GM12874 (cell line): ENCODE data around the gene RPS2.

Experiments
- TF ChIP-seq, protein P1 (sequence below): IDR thresholded peaks from 2 replicates; pipeline ENCODE4 v1.5.1; 2011; ENCODE audit warnings: low read depth, mild to moderate bottlenecking, control low read depth, low read length, moderate library complexity; ENCODE audit not compliant: insufficient read depth

RPS2 gene

DNA sequence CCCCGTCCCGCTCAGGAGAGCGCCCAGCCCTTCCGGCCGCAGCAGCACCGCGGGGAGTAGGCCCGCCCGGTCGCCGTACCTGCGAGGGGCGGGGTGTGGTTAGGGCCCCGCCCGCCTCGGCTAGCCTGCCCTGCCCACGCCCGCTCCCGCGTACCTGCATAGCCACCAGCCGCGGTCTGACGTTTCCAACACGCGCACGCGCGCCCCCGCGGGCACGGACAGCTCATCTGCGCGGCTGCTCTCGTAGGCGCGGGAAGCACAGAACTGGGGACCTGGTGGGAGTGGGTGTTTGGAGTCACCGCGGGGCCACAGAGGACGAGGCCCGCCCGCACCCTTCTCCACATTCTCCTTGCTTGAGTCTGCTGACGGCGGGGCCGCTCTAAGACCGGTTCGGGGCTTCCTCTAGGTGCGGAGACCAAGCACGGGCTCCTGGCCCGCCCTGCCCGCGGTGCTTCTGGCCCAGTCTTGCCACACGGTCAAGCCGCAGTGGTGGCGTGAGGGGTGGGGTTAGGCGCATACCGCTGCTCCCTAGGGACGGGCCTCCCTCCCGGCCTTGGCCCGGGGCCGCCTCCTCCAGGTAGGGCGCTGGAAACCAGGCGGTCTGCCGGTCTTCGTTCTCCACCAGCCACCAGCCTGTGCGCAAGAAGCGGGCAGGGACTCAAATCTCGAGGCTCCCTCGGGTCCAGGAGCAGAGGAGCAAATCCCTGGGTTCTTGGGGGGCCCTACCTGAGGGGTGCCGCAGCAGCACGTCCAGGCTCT is 14.8 kb upstream of the RPS2 start:
- TF ChIP-seq, protein P1, sequence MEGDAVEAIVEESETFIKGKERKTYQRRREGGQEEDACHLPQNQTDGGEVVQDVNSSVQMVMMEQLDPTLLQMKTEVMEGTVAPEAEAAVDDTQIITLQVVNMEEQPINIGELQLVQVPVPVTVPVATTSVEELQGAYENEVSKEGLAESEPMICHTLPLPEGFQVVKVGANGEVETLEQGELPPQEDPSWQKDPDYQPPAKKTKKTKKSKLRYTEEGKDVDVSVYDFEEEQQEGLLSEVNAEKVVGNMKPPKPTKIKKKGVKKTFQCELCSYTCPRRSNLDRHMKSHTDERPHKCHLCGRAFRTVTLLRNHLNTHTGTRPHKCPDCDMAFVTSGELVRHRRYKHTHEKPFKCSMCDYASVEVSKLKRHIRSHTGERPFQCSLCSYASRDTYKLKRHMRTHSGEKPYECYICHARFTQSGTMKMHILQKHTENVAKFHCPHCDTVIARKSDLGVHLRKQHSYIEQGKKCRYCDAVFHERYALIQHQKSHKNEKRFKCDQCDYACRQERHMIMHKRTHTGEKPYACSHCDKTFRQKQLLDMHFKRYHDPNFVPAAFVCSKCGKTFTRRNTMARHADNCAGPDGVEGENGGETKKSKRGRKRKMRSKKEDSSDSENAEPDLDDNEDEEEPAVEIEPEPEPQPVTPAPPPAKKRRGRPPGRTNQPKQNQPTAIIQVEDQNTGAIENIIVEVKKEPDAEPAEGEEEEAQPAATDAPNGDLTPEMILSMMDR = no peak

DNA sequence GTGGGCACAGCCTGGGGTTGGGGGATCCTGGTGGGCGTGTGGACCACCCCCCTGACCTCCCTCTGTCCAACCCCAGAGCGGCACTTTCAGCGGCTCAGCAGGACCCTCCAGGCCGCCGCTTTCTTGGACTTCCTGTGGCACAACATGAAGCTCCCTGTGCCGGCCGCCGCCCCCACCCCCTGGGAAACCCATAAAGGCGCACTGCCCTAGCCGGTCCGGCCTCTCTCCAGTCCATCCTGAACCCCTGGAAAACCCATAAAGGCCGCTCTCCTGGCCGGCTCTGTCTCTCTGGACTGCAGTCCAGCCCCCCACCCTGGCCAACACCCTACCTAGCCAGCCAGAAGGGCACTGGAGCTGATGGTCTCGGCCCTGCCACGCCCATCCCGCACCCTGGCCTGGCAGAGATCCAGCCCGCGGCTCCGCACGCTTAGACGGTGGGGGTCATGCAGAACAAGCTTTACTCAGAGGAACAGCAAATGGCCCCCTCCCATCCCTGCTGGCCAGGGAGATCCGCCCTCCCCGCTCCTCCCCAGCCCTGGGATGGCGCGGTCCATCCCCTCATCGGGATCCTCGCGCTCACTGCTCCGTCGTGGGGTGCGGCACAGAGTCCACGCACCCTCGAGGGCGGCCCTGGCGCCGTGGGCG is 14.0 kb upstream of the RPS2 start:
- TF ChIP-seq, protein P1 = no peak

DNA sequence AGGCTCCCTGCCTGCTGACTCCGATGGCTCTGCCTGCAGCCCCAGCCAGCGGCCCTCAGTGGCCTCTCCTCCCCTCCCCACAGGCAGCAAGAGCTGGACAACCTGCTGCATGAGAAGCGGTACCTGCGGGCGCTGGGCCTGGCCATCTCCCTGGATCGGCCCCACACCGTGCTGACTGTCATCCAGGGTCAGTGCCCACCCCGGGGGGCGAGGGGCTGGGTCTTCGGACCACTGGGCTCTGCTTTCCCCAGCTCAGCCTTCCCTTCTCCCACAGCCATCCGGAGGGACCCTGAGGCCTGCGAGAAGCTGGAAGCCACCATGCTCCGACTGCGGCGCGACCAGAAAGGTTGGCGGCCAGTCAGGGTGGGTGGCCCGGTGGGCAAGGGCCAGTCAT is 13.2 kb upstream of the RPS2 start:
- TF ChIP-seq, protein P1 = no peak

DNA sequence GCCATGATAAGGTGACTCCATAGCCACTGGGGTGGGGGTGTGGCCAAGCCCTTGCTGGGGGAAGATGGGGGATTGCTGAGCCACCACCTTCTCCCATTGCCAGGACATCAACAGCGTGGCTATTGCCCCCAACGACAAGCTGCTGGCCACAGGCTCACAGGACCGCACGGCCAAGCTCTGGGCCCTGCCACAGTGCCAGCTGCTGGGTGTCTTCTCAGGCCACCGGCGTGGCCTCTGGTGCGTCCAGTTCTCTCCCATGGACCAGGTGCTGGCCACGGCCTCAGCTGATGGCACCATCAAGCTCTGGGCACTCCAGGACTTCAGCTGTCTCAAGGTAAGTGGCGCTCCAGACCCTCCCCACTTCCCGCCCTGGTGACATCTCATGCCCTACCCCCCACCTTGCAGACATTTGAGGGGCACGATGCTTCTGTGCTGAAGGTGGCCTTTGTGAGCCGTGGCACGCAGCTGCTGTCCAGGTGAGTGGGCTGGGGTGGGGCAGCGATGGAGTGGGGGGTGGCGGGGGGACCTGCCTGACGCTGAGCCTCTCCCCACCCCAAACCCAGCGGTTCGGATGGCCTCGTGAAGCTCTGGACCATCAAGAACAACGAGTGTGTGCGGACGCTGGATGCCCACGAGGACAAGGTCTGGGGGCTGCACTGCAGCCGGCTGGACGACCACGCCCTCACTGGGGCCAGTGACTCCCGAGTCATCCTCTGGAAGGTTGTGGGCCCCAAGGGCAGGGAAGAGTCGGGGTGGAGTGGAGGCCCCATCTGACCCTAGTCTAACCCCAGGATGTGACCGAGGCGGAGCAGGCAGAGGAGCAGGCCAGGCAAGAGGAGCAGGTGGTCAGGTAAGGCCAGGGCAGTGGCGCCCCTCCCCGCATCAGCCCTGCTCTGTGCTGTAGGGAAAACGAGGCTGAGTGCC is 12.6 kb upstream of the RPS2 start:
- TF ChIP-seq, protein P1 = no peak

DNA sequence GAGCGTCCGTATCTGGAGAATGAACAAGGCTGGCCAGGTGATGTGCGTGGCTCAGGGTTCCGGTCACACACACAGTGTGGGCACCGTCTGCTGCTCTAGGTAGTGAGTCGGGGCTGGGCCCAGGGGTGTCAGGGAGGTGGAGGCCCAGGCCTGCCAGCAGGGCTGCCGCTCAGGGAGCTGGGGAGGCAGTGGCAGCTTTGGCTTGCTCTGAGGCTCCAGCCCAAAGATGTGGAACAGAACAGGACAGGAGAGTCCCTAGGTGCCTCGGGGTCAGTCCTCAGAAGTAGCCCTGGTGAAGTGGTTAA is 11.5 kb upstream of the RPS2 start:
- TF ChIP-seq, protein P1 = no peak

DNA sequence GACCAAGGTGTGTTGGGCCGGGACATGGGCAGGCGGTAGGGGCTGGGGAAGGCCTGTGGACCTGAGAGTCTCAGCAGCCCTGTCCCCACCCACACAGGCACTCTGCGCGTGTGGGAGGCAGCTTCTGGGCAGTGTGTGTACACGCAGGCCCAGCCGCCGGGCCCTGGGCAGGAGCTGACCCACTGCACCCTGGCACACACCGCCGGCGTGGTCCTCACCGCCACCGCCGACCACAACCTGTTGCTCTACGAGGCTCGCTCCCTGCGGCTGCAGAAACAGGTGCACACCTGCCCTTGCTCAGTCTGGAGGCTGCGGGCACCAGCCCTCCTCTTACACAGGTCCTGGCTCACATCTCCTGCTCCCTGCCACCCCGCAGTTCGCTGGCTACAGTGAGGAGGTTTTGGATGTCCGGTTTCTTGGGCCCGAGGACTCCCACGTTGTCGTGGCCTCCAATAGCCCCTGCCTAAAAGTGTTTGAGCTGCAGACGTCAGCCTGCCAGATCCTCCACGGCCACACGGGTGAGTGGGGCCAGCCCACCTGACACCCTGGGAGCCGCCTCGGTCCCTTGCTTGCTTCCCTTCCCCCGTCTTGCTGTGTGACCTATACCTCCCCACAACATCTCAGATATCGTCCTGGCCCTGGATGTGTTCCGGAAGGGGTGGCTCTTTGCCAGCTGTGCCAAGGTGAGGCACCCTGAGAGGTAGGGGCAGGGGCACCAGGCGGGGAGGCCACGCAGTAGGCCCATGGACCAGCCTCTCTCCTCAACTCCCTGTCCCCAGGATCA is 11.0 kb upstream of the RPS2 start:
- TF ChIP-seq, protein P1 = no peak
